DMS153 treated with DMSO at 0.1 percent for 48 hours (cell line): Measurements from ENCODE around the gene SLC12A9.
"Not testable (repeated sequence)": the region's sequence is repeated elsewhere in the genome, so short reads cannot be mapped to it uniquely, and the experiment has no call there.

Source experiments
- DNase-seq: peaks from one replicate; lab custom pipeline; 2025; ENCODE audit not compliant: unreplicated experiment; lab: John Stamatoyannopoulos, UW

Gene SLC12A9, protein sequence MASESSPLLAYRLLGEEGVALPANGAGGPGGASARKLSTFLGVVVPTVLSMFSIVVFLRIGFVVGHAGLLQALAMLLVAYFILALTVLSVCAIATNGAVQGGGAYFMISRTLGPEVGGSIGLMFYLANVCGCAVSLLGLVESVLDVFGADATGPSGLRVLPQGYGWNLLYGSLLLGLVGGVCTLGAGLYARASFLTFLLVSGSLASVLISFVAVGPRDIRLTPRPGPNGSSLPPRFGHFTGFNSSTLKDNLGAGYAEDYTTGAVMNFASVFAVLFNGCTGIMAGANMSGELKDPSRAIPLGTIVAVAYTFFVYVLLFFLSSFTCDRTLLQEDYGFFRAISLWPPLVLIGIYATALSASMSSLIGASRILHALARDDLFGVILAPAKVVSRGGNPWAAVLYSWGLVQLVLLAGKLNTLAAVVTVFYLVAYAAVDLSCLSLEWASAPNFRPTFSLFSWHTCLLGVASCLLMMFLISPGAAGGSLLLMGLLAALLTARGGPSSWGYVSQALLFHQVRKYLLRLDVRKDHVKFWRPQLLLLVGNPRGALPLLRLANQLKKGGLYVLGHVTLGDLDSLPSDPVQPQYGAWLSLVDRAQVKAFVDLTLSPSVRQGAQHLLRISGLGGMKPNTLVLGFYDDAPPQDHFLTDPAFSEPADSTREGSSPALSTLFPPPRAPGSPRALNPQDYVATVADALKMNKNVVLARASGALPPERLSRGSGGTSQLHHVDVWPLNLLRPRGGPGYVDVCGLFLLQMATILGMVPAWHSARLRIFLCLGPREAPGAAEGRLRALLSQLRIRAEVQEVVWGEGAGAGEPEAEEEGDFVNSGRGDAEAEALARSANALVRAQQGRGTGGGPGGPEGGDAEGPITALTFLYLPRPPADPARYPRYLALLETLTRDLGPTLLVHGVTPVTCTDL

DNA sequence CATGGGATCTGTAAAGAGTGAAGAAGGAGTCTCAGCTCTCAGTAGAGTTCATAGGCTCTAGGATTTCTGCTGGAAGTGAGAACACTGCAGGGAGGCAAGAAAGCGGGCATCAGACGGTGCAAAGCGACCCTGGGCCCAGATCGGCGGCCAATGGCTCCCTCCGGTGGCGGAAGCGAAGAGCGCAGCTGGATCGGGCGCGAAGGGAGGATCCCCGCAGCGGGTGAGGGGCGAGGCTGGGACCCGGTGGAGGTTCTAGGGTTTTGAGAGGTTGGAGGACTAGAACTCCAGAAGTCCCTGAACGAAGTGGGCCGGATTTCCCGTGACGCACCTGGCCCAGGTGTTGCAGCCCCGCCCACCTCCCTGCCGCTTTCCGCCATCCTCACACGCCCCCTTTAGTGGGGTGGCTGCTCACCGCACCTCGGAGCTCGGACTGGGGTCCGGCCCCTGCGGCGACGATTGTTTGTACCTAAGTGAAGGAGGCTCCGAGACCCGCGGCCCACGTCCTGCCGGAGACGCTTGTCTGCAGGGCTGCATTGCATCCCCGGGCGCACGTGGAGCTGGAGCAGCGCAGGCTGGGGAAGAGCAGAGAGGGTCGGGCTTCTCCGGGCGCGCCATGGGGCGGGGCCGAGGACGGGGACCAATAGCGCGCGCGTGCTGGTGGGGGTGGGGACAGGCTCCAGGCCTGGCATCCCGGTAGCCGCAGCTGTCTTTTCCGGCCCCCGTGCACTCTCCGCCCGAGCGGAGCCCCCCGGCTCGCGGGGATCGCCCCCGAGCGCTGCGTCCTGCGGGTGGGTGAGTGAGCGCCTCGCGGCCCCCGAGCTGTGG, at the start of gene SLC12A9:
TSS of gene SLC12A9 (plus strand) at position 666 of the 825 bp plus-strand sequence. CDS start 1,485 bp downstream, outside the sequence.
- peak; percentile 73 for DNase-seq

DNA sequence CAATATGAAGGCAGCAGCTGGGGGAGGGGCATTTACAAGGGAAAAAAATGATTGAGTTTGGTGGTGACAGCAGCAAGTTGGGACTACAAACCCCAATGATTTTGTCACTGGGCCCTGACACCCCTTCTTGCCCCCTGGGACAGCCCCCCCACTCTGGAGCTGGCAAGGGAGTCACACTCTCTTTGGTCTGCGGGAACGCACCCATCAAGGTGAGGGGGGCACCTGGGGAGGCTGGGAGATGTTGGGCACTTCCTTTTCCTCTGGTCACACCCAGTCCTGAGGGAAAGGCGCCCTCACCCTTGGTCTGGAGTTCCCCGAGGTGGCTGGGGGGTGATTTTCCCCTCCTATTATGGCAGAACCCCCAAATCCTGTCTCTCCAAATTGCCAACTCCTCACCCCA, 49.6 kb upstream of the SLC12A9 start:
- no peak for DNase-seq

DNA sequence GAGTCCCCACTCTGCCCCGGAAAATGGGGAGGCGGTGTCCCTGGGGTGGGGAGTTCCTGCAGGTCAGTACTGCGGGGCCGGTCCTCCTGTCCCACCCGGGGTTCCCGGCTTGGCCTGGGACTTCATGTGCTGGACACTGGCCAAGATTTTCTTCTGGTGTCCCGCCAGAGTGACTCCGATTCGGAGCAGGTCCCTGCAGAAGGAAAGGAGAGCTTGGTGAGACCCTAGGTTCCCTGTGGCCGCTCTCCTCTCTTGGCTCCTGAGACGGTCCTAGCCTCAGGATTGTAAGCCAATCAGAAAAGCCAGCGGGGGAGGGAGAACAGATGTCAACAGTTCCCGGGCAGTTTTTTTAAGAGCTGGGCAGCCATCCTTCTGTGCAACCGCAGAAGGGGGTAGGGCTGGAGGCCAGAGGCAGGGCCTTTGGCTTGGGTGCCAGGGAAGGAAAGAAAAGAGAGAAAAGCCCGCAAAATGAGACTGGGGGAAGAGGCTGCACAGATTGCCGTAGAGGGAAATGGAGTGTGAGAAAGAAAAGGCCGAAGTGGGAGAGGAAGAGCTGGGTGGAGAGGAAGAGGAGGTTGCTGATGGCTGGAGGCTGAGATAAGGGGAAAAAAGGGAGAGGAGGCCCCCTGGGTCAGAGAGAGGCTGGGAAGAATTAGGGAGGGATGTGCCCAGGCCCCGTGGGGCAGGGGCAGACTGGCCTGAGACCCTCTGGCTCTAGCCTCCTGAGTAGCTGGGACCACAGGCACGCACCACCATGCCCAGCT, 48.9 kb upstream of the SLC12A9 start:
- DNase-seq, result peak; percentile 80

DNA sequence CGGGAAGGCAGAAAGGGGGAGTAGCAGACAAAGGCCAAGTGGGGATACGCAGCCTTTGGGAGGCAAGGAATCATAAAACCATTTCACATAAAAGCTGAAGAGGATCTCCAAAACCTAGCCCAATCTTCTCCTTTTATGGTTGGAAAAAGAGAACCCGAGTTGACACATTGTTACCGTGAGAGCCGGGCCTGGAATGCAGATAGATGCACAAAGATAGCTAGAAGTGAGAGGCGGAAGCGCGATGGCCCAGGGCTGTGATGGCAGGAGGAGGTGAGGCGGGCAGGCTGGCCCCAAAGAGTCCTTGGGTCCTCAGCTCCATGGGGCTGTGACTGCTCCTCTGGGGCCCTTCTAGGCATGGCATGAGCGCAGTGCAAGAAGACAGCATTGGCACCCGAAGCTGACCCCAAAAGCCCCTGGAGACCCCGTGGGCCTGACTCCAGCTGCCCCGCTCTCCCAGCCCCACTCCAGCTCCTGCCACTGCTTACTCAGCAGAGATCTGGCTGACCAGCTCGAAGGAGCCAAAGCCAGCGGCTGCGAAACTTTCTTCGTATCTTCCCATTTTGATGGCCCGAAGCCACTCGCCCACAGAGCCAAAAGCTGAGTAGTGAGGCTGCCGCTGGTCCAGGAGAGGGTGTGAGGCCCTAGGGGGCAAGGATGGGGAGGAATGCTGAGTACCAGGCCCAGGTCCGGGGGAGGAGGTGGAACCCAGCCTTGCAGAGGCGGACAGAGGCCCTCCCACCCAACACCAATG, 47.7 kb upstream of the SLC12A9 start:
- no peak for DNase-seq

DNA sequence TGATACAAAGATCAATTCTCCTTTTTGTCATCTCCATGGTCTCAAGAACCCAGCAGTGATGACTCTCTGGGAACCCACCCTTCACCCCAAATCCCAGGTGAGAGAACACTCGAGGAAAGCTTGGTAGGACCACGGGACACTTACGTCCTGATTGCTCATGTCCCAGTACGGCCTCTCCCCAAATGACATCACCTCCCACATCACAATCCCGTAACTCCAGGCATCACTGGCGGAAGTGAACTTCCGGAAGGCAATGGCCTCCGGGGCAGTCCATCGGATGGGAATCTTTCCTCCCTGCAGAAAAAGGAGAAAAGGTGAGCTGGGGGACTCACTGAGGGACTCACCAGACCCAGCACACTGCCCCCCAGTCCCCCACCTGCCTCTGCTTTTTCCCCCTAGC, 46.2 kb upstream of the SLC12A9 start:
- no peak for DNase-seq

DNA sequence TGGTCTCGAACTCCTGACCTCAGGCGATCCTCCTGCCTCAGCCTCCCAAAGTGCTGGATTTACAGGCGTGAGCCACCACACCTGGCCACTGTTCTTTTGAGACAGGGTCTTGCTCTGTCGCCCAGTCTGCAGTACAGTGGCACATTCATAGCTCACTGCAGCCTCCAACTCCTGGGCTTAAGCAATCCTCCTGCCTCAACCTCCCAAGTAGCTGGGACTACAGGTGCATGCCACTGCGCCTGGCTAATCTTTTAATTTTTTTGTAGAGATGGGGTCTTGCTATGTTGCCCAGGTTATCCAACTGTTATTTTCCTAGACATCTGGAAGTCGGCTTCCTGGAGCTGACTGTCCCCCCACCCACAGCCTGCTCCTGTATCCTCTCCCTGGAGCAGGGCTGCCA, 45.6 kb upstream of the SLC12A9 start:
- DNase-seq, result not testable (repeated sequence)

DNA sequence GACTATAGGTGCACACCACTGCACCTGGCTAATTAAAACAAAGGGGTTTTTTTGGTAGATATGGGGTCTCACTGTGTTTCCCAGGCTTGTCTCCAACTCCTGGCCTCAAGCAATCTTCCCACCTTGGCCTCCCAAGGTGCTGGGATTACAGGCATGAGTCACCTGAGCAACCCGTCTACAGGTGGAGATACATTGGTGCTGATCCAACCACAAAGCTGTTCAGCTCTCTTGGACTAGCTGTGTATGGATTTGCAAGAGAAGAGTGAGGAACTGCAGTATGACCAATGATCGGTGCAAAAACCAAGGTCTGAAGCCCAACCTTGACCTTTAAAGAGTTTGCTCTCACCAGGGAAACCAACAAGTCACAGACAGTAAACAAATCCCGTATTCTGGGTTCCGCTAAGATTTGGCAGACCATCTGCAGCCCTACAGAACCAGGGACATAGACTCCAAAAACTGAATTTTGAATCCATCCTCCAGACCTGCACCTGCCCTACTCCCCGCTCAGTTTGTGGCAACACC, 44.1 kb upstream of the SLC12A9 start:
- no peak for DNase-seq

DNA sequence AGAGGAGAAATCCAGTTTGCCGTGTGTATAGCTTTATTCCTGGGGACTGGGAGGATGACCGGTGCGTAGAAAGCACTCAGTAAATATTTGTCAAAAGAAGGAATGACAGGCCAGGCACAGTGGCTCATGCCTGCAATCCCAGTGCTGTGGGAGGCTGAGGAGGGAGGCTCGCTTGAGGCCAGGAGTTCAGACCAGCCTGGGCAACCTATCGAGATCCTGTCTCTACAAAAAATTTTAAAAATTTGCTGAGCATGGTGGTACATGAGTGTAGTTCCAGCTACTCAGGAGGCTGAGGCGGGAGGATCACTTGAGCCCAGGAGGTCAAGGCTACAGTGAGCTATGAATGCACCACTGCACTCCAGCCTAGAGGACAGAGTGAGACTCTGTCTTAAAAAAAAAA, 41.0 kb upstream of the SLC12A9 start:
- no peak for DNase-seq

DNA sequence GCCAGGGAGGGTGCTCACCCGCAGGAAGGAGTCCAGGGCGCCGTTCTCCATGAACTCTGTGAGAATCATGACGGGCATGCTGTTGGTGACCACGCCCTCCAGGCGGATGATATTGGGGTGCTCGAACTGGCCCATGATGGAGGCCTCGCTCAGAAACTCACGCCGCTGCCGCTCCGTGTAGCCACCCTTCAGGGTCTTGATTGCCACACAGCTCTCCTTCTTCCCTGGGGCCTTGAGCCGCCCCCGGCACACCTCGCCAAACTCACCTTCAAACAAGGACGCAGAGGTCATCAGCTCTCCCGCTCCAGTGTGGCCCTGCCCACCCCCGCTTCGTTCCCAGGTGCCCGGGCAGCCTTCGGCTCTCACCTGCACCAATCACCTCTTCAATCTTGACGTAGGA, 39.8 kb upstream of the SLC12A9 start:
- no peak for DNase-seq

DNA sequence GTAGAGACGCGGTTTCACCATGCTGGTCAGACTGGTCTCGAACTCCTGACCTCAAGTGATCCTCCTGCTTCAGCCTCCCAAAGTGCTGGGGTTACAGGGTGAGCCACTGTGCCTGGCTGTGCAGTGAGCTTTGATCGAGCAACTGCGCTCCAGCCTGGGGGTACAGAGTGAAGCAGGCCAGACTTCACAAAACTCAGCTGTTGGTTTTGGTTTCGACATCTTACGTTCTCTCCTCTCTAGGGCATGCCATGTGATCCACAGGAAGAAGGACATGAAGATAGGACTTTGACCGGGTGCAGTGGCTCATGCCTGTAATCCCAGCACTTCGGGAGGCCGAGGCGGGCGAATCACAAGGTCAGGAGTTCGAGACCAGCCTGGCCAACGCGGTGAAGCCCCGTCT, 36.0 kb upstream of the SLC12A9 start:
- not testable (repeated sequence) for DNase-seq

DNA sequence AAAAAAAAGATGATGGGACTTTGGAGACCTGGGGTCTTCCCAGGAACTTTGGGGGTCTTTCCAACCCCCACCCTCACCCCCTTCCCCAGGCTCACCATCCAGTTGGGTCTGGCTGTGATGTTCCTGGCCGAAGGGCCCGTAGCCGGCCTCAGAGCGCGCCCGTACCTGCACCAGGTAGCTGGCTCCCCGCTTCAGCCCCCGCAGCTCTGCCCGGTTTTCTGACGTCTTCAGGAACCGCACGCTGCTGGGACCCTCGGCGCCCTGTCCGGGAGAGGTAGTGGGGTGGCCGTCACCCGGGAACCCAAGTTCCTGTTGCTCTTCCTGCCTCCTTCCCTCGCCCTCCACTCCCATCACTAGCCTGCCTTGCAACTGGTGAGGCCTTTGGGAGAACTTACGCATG, 35.4 kb upstream of the SLC12A9 start:
- DNase-seq, result no peak

DNA sequence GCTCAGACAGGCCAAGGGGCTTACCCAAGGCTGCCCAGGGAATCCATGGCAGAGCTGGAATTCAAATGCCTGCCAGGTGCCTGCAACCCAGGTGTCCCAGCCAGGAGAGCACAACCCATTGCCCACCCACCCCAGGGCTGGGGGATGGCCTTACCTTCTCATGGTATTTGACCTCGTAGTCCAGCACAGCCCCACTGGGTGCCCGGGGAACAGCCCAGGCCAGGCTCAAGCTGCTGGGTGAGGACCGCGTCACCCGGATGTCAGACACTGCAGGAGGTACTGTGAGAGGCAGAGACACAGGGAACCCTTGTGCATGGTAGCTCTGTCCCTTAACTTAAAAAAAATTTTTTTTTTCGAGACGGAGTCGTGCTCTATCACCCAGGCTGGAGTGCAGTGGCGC, 34.1 kb upstream of the SLC12A9 start:
- DNase-seq, result no peak

DNA sequence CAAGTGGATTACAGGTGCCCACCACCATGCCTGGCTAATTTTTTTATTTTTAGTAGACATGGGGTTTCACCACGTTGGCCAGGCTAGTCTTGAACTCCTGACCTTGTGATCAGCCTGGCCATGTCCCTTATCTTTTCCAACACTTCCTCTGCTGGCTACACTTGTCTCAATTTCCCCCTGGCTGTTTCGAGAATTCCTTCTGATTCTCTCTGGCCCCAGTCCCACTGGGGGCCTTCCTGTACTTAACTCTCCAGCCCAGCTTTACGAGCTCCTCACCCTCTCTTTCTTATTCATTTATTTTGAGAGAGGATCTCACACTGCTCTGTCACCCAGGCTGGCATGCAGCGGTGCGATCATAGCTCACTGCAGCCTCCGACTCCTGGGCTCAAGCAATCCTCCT, 33.7 kb upstream of the SLC12A9 start:
- no peak for DNase-seq

DNA sequence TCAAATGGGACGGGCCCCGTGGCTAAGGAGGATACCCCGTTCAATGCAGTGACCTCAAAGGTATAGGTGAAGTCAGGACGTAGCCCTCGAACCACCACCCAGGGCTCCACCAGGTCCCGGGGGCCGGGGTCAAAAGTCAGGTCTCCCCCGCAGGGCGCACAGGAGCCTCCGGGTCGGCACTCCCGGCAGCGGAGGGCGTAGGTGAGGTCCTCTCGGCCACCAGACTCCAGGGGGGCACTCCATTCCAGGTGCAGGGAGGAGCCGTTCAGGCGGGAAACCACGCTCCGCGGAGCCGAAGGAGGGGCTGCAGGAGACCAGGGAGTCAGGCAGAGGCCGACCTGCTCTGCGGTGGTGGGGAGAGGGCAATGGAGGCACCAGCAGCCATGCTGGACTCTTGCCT, 32.9 kb upstream of the SLC12A9 start:
- DNase-seq, result no peak

DNA sequence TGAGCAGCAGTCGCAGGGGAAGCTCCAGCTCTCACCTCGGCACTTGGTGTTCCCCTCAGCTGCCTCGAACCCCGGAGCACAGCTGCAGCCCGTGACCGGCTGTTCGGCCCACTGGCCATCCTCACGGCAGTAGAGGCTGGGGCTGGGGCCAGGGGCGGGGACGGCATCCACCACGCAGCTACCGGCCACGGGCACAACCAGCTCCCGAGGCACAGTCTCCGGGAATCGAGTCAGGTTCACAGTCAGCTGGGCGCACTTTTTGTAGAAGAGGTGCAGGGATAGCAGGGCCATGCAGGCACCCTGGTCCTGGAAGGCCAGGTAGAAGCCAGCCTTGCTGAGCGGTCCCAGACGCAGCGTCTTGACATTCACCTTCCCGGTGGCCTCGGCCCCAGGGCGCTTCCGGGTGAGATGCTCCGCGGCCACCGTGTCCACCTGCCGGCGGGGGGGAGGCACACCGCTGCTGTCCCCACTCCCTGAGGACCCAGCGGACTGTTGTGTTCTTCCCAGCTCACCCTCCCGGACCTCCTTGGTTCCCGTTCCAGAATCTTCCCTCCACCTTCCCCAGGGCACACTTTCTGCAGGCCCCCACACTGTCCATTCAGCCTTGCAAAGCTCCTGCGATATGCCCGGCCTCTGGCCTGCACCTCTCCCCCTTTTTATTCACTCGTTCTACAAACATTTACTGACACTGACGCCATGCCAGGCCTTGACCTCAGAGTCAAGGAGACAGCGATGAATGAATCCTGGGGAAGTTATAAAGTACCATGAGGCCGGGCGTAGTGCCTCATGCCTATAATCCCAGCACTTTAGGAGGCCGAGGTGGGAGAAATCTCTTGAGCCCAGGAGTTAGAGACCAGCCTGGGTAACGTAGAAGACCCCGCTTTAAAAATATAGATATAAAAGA, 30.0 kb upstream of the SLC12A9 start:
- no peak for DNase-seq

DNA sequence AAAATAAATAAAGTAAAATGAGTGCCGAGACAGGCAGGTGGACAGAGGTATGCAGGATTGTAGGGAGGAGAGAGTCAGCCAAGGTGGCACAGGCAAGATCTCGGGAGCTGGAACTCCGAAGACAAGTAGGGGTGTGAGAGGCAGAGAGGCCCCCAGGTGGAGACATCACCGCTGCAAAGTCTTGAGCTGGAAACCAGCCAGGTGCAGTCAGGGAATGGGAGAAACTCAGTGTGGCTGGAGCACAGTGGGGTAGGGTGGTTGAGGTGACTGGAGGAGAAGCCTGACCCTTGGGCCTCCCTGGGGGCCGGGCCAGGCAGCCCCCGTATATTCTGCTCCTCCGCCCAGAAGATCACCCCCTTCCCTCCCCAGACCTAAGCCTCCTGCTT, 29.4 kb upstream of the SLC12A9 start:
- DNase-seq, result no peak

DNA sequence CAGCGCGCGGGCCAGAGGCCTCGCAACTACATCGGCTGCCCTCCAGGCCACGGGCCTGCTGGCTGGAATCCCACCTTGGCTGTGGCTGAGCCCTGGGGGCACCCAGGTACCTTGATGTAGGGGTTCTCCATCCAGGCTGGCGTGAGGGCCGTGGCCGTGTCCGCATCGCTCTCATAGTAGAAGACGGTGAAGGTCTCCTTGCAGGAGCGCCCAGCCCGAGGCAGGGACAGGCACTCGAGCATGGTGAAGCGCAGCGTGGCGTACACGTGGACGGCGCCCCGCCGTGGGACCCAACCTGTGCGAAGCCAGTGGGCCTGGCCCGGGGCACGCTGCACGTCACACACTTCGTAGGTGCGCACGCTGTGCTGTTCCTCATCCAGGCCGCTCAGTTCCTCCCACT, 29.0 kb upstream of the SLC12A9 start:
- DNase-seq, result no peak

DNA sequence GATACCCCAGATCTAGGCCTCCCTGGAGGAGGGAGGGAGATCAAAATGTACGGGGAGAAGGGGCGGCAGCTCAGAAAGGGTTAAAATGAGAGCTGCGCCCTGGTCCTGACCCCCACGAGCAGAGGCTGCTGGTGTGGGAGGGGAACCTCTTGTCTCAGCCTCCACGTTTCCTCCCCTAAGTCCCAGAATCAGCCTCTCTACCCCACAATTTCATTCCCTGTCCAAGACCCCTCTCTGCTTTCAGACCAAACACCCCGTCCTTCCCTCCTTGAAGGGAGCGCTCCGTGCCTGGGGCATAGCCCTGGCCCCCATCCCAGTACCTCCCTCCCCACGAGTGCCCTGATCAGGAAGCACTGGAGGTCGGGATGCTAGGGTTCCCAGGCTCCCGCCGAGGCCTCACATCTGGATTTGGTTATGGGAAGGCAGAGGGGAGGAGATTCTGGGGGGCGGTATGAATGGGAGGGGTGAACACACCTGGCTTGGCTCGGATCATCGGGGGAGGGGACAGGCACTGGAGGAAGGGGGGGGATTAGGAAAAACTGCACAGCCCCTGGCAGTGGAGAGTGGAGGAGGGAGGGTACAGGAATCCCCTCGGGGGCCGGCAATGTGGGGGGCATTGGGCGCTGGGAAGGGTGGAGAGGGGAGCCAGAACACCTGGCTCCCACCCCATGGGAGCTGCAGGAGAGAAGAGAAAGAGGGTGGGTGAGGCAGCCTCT, 27.9 kb upstream of the SLC12A9 start:
- no peak for DNase-seq
